H1 (cell line): ENCODE results near the gene UTP14C. TPM values are rescaled to one million over a fixed set of nuclear protein-coding genes. Genes with fewer than 3 reads are reported as not detected.

Experiments used
- CTCF ChIA-PET: fragments of 300-600 bp; sonication (Branson Sonifier 250); formaldehyde crosslinking; loops from one replicate; lab custom pipeline; 2021; ENCODE audit not compliant: partially characterized antibody; lab: Charles Lee
- POLR2A ChIA-PET: fragments of 300-600 bp; sonication (Branson Sonifier 250); formaldehyde crosslinking; loops from one replicate; lab custom pipeline; 2021; ENCODE audit warnings: inconsistent platforms; ENCODE audit not compliant: partially characterized antibody; lab: Charles Lee
- DNase-seq, 2 experiments: peaks; one replicate each; pipeline versions ENCODE4 v3.0.0 to v3.0.0-alpha.2; 2010 to 2022; ENCODE audit warnings: low spot score in 2 of 2, low read depth in 1 of 2, mixed read lengths in 1 of 2
- FAIRE-seq: peaks from 2 replicates; lab custom pipeline; 2011; peaks lifted over from hg19 to GRCh38; lab: Jason Lieb, UNC
- H2AFZ ChIP-seq: 2 replicates; pipeline ENCODE4 v1.8.1; 2012; ENCODE audit warnings: low read length, inconsistent platforms
- H2AK5ac ChIP-seq: 2 replicates; pipeline ENCODE4 v1.6.1; 2013; ENCODE audit warnings: low read depth, low read length
- H2BK120ac ChIP-seq: replicated peaks from 2 replicates; pipeline ENCODE3; 2013; ENCODE audit warnings: low read depth, low read length, inconsistent platforms
- H2BK12ac ChIP-seq: 2 replicates; pipeline ENCODE4 v1.6.1; 2013; ENCODE audit warnings: low read depth, low read length
- H2BK15ac ChIP-seq: 2 replicates; pipeline ENCODE4 v1.6.1; 2013; ENCODE audit warnings: low read length
- H2BK20ac ChIP-seq: 2 replicates; pipeline ENCODE4 v1.6.1; 2013; ENCODE audit warnings: low read length
- H2BK5ac ChIP-seq: 2 replicates; pipeline ENCODE4 v1.6.1; 2013; ENCODE audit warnings: low read depth, low read length
- H3K14ac ChIP-seq: 2 replicates; pipeline ENCODE4 v1.6.1; 2013; ENCODE audit warnings: inconsistent platforms; ENCODE audit not compliant: insufficient read length
- H3K18ac ChIP-seq: 2 replicates; pipeline ENCODE4 v1.6.1; 2013; ENCODE audit warnings: low read length; ENCODE audit errors: extremely low read depth
- H3K23ac ChIP-seq: 2 replicates; pipeline ENCODE4 v1.6.1; 2013; ENCODE audit warnings: inconsistent platforms; ENCODE audit not compliant: insufficient read length
- H3K23me2 ChIP-seq: 2 replicates; pipeline ENCODE4 v1.6.1; 2013; ENCODE audit warnings: low read depth, low read length
- H3K27ac ChIP-seq: 2 replicates; pipeline ENCODE4 v1.6.1; 2011; ENCODE audit warnings: low read depth, low read length, inconsistent platforms
- H3K27me3 ChIP-seq, 4 experiments: replicated peaks in 1 of 4; 1 replicate in 1 of 4; 2 replicates in 3 of 4; pipeline versions ENCODE4 v1.6.1 to v1.8.1; 2011 to 2013; ENCODE audit warnings: low read length in 3 of 4, mild to moderate bottlenecking in 3 of 4, inconsistent platforms in 2 of 4, mixed read lengths in 2 of 4, moderate library complexity in 1 of 4; ENCODE audit not compliant: control insufficient read depth in 3 of 4, insufficient read depth in 3 of 4; ENCODE audit errors: extremely low read depth in 1 of 4
- H3K36me3 ChIP-seq, 4 experiments: 2 replicates each; pipeline versions ENCODE4 v1.6.1 to v1.8.1; 2011 to 2013; ENCODE audit warnings: mild to moderate bottlenecking in 4 of 4, low read length in 3 of 4, moderate library complexity in 2 of 4, control low read depth in 1 of 4, inconsistent platforms in 1 of 4; ENCODE audit not compliant: insufficient read depth in 4 of 4, control insufficient read depth in 2 of 4
- H3K4ac ChIP-seq: replicated peaks from 2 replicates; pipeline ENCODE3; 2013; ENCODE audit warnings: low read length, low read depth, mixed read lengths, inconsistent platforms; ENCODE audit not compliant: insufficient read length
- H3K4me1 ChIP-seq, 4 experiments: replicated peaks in 1 of 4; 1 replicate in 1 of 4; 2 replicates in 3 of 4; pipeline versions ENCODE4 v1.6.1 to v1.8.1; 2011 to 2013; ENCODE audit warnings: low read length in 3 of 4, inconsistent platforms in 2 of 4, mixed read lengths in 1 of 4; ENCODE audit not compliant: insufficient read depth in 4 of 4, control insufficient read depth in 3 of 4
- H3K4me2 ChIP-seq, 2 experiments: 2 replicates each; pipeline versions ENCODE4 v1.6.1 to v1.8.1; 2011 to 2013; ENCODE audit warnings: low read depth in 2 of 2, low read length in 2 of 2, control low read depth in 1 of 2, inconsistent platforms in 1 of 2, mild to moderate bottlenecking in 1 of 2; ENCODE audit not compliant: insufficient read depth in 1 of 2
- H3K4me3 ChIP-seq, 4 experiments: fragments of 200-600, 300-600 bp in 1 of 4; sonication (generic), shearing (Covaris generic), sonication (Bioruptor Twin) in 1 of 4; 2 replicates each; pipeline versions ENCODE4 v1.5.1 to v1.8.1; 2011 to 2016; ENCODE audit warnings: low read length in 4 of 4, low read depth in 3 of 4, control low read depth in 2 of 4, inconsistent platforms in 2 of 4, mild to moderate bottlenecking in 2 of 4, mixed read lengths in 1 of 4, moderate library complexity in 1 of 4; ENCODE audit not compliant: insufficient read depth in 2 of 4; ENCODE audit errors: extremely low read depth in 1 of 4
- H3K56ac ChIP-seq: replicated peaks from 2 replicates; pipeline ENCODE3; 2013; ENCODE audit warnings: low read depth, mild to moderate bottlenecking, mixed read lengths, low read length, inconsistent platforms; ENCODE audit not compliant: insufficient read length
- H3K79me1 ChIP-seq: 2 replicates; pipeline ENCODE4 v1.6.1; 2013; ENCODE audit warnings: low read depth, low read length, control low read depth
- H3K79me2 ChIP-seq, 2 experiments: 2 replicates each; pipeline versions ENCODE4 v1.6.1 to v1.8.1; 2012 to 2013; ENCODE audit warnings: low read length in 2 of 2, mild to moderate bottlenecking in 2 of 2, inconsistent platforms in 1 of 2; ENCODE audit not compliant: insufficient read depth in 2 of 2, control insufficient read depth in 1 of 2
- H3K9ac ChIP-seq, 4 experiments: replicated peaks in 1 of 4; 1 replicate in 1 of 4; 2 replicates in 3 of 4; pipeline versions ENCODE4 v1.6.1 to v1.8.1; 2011 to 2013; ENCODE audit warnings: low read depth in 3 of 4, low read length in 3 of 4, control low read depth in 2 of 4, mild to moderate bottlenecking in 2 of 4, moderate library complexity in 2 of 4, inconsistent platforms in 1 of 4; ENCODE audit errors: extremely low read depth in 1 of 4
- H3K9me3 ChIP-seq, 2 experiments: 2 replicates each; pipeline versions ENCODE4 v1.6.1 to v1.8.1; 2012 to 2013; ENCODE audit warnings: mild to moderate bottlenecking in 2 of 2, moderate library complexity in 2 of 2, control low read depth in 1 of 2, inconsistent platforms in 1 of 2, low read depth in 1 of 2, low read length in 1 of 2, mixed read lengths in 1 of 2; ENCODE audit not compliant: insufficient read depth in 2 of 2
- H4K20me1 ChIP-seq, 2 experiments: replicated peaks in 1 of 2; 2 replicates each; pipeline versions ENCODE3 to v1.8.1; 2011 to 2013; ENCODE audit warnings: inconsistent platforms in 2 of 2, low read length in 2 of 2, mild to moderate bottlenecking in 1 of 2; ENCODE audit not compliant: insufficient read depth in 2 of 2, control insufficient read depth in 1 of 2
- H4K5ac ChIP-seq: 2 replicates; pipeline ENCODE4 v1.6.1; 2013; ENCODE audit warnings: low read length, low read depth, mixed read lengths, inconsistent platforms; ENCODE audit not compliant: insufficient read length
- H4K8ac ChIP-seq: 2 replicates; pipeline ENCODE4 v1.8.0; 2013; ENCODE audit warnings: mild to moderate bottlenecking, moderate library complexity, low read length, inconsistent platforms; ENCODE audit not compliant: insufficient read depth; ENCODE audit errors: extremely low read depth
- H4K91ac ChIP-seq: replicated peaks from 2 replicates; pipeline ENCODE3; 2013; ENCODE audit warnings: low read length, mixed read lengths, inconsistent platforms; ENCODE audit not compliant: insufficient read length
- HDAC6 ChIP-seq: IDR thresholded peaks from one replicate; pipeline ENCODE4 v1.7.1; 2012; ENCODE audit warnings: low read depth, mild to moderate bottlenecking, inconsistent platforms, low read length, moderate library complexity
- RNF2 ChIP-seq: fragments of 200-900, 300-1000 bp; sonication (generic); IDR thresholded peaks from 2 replicates; pipeline ENCODE4 v1.7.1; 2016; ENCODE audit warnings: borderline replicate concordance, low read depth, mild to moderate bottlenecking, antibody characterized with exemption, low read length; ENCODE audit not compliant: poor library complexity, severe bottlenecking; ENCODE audit errors: missing control alignments
- TEAD4 ChIP-seq: IDR thresholded peaks from 2 replicates; pipeline ENCODE4 v1.6.1; 2012; ENCODE audit warnings: low read depth, low read length, inconsistent platforms, mixed read lengths
- WGBS, 2 experiments: shearing (Covaris generic) in 1 of 2; methylation state at CpG; one replicate each; pipeline versions ENCODE4 v1.1.6 to v1.1.7; 2013 to 2015; ENCODE audit warnings: low lambda C conversion rate in 2 of 2, mixed read lengths in 2 of 2, inconsistent platforms in 1 of 2, low coverage in 1 of 2, missing lambda C conversion rate in 1 of 2; ENCODE audit not compliant: insufficient replicate concordance in 2 of 2, insufficient coverage in 1 of 2, insufficient read length in 1 of 2; ENCODE audit errors: extremely low coverage in 1 of 2, missing lambda C conversion rate in 1 of 2; 5-methylcytosine and 5-hydroxymethylcytosine counted together
- polyA plus RNA-seq, 7 experiments: library from polyadenylated mRNA; depleted of rRNA in 3 of 7; stranded (reverse) in 5 of 7; unstranded in 2 of 7; fragments of >200 nt in 5 of 7; fragments of 200-250 nt in 2 of 7; gene quantifications; 1 replicate in 5 of 7; 2 replicates in 1 of 7; 4 replicates in 1 of 7; pipeline versions ENCODE4 v1.2.1 to v1.2.3, GENCODE V29; 2011 to 2013; ENCODE audit warnings: missing spikeins in 2 of 7, mixed read lengths in 2 of 7
- total RNA-seq: library from RNA; stranded (reverse); fragmentation: NEBNext Ultra II Directional; extraction: Animal tissue kit (Norgen Biotek cat#: 25700); gene quantifications from 2 replicates; pipeline ENCODE4 v1.2.1, GENCODE V29; 2021

Gene UTP14C
- total and polyA plus RNA-seq, 2 of the 8 experiments (the other 6 are each of a cell fraction or from before 2014, with no cell fraction given) = 6.8 to 22.7 TPM

- no peak for DNase-seq
- 61% methylated on average over 3 of the region's 4 CpGs; no CpG with 5 or more reads in 1 of the 2 experiments for WGBS, 2 experiments
- no peak overlapping the region for H4K5ac ChIP-seq
Measured at GRCh38 chr13:52002361-52002760, 22.1 kb upstream of the UTP14C start.

More at GRCh38 chr13:52002361-52002760, 22.1 kb upstream of the UTP14C start:
- no peak overlapping the region for H3K14ac ChIP-seq
- H3K9ac ChIP-seq = no peak overlapping the region
- POLR2A ChIA-PET = interaction anchor here (0.6 to 2.3 kb wide), 3 partner anchors 9 to 1726 kb away, joined by 3 to 8 read pairs (median 4); partner anchors contain the start of genes ALG11 and ATP7B
- peaks cover 0 to 3% of the 10 kb centered on the region in 2 experiments for H4K20me1 ChIP-seq
- H2BK5ac ChIP-seq = no peak overlapping the region
- no peaks in the 10 kb centered on the region for H3K9me3 ChIP-seq
- no peaks in the 10 kb centered on the region; a peak in 2 of 7 replicates for H3K27me3 ChIP-seq
- H3K4me3 ChIP-seq = no peak overlapping the region
- H3K4me2 ChIP-seq = no peak overlapping the region
- no peak overlapping the region for H3K23ac ChIP-seq
- TF ChIP-seq RNF2 = no peak
- TF ChIP-seq HDAC6 = no peak
- TF ChIP-seq TEAD4 = peak; percentile 61; the same call in 1 of the 2 replicates
- H2AFZ ChIP-seq = no peak overlapping the region
- H2AK5ac ChIP-seq = no peak overlapping the region
- H2BK12ac ChIP-seq = no peak overlapping the region
- no peak overlapping the region for H2BK20ac ChIP-seq
- no peak overlapping the region for H4K91ac ChIP-seq
- no peak overlapping the region for H4K8ac ChIP-seq
- no peak for FAIRE-seq
- peaks cover 4% of the 10 kb centered on the region for H3K79me1 ChIP-seq
- no peak overlapping the region for H3K18ac ChIP-seq
- H3K4ac ChIP-seq = no peak overlapping the region
- H3K27ac ChIP-seq = no peak overlapping the region
- no peak overlapping the region for H2BK15ac ChIP-seq
- peaks cover 2% of the 10 kb centered on the region; the same call in 1 of the 2 replicates for H3K23me2 ChIP-seq
- peaks cover 0 to 19% (median 14%) of the 10 kb centered on the region in 4 experiments; a peak in 4 of 7 replicates for H3K4me1 ChIP-seq
- no peak overlapping the region for H3K56ac ChIP-seq
- CTCF ChIA-PET = interaction anchor here (0.7 to 6.7 kb wide), 14 partner anchors 10 to 445 kb away, joined by 3 to 107 read pairs (median 3); partner anchors contain the start of genes ALG11 and NEK5
- no peak overlapping the region for H2BK120ac ChIP-seq
- no peaks in the 10 kb centered on the region for H3K79me2 ChIP-seq
- no peaks in the 10 kb centered on the region for H3K36me3 ChIP-seq
